ENCODE results near the gene WDR59.

WDR59 gene

GRCh38 chr16:75010427-75010826, 25.5 kb upstream of the WDR59 start:
- peak; percentile 23 for DNase-seq (ENCODE audit: low read depth)
- TF ChIP-seq CTCF (IDR thresholded peaks at IDR 0.05; ENCODE audit: insufficient read depth, low read depth, low read length, missing control alignments), result no peak
- H3K4me3 ChIP-seq (ENCODE audit: low read depth, low read length), result no peak overlapping the region

GRCh38 chr16:75007443-75007842, 22.5 kb upstream of the WDR59 start:
- H3K4me3 ChIP-seq (ENCODE audit: low read depth, low read length), result no peak overlapping the region; the same call in 1 of the 2 replicates
- DNase-seq (ENCODE audit: low read depth), result peak; percentile 70
- no peak for TF ChIP-seq CTCF (IDR thresholded peaks at IDR 0.05; ENCODE audit: insufficient read depth, low read depth, low read length, missing control alignments)

- no peak overlapping the region for H3K4me3 ChIP-seq (ENCODE audit: low read depth, low read length)
- TF ChIP-seq CTCF (IDR thresholded peaks at IDR 0.05; ENCODE audit: insufficient read depth, low read depth, low read length, missing control alignments), result no peak
- DNase-seq (ENCODE audit: low read depth), result no peak
Measured at GRCh38 chr16:75005697-75006096, 20.8 kb upstream of the WDR59 start.

- no peak for TF ChIP-seq CTCF (IDR thresholded peaks at IDR 0.05; ENCODE audit: insufficient read depth, low read depth, low read length, missing control alignments)
- DNase-seq (ENCODE audit: low read depth), result no peak
- H3K4me3 ChIP-seq (ENCODE audit: low read depth, low read length), result no peak overlapping the region
Measured at GRCh38 chr16:75004460-75004859, 19.5 kb upstream of the WDR59 start.

GRCh38 chr16:75003931-75004330, 19.0 kb upstream of the WDR59 start:
- DNase-seq (ENCODE audit: low read depth), result no peak
- TF ChIP-seq CTCF (IDR thresholded peaks at IDR 0.05; ENCODE audit: insufficient read depth, low read depth, low read length, missing control alignments), result no peak
- H3K4me3 ChIP-seq (ENCODE audit: low read depth, low read length), result no peak overlapping the region

- TF ChIP-seq CTCF (IDR thresholded peaks at IDR 0.05; ENCODE audit: insufficient read depth, low read depth, low read length, missing control alignments), result no peak
- no peak for DNase-seq (ENCODE audit: low read depth)
- H3K4me3 ChIP-seq (ENCODE audit: low read depth, low read length), result no peak overlapping the region
Measured at GRCh38 chr16:75002474-75002873, 17.6 kb upstream of the WDR59 start.

- peak overlapping the region; percentile 84 for H3K4me3 ChIP-seq (ENCODE audit: low read depth, low read length)
- DNase-seq (ENCODE audit: low read depth), result no peak
- no peak for TF ChIP-seq CTCF (IDR thresholded peaks at IDR 0.05; ENCODE audit: insufficient read depth, low read depth, low read length, missing control alignments)
Measured at GRCh38 chr16:75000481-75001081, 15.7 kb upstream of the WDR59 start.
